Esophagus squamous epithelium (tissue), 5 donors: ENCODE data around the gene GFOD2. TPM values are rescaled to one million over a fixed set of nuclear protein-coding genes. Genes with fewer than 3 reads are reported as not detected.
A peak's percentile ranks its signal among the peaks of the same experiment; 100 is the strongest.

ENCODE experiments used
- DNase-seq: peaks from one replicate; lab custom pipeline; 2025; lab: John Stamatoyannopoulos, UW
- H3K27ac ChIP-seq, 4 donors: fragments of 200-600 bp; sonication (generic); one replicate each; pipeline ENCODE4 v1.5.1; 2016 to 2019; ENCODE audit warnings: mild to moderate bottlenecking in 1 of 4
- H3K27me3 ChIP-seq, 4 donors: fragments of 200-600 bp; sonication (generic); 1 replicate in 3 of 4; 2 replicates in 1 of 4; pipeline versions ENCODE4 v1.5.1 to v1.6.0; 2017 to 2021; ENCODE audit warnings: antibody characterized with exemption in 1 of 4
- H3K36me3 ChIP-seq, 3 donors: fragments of 200-600 bp; sonication (generic); one replicate each; pipeline ENCODE4 v1.5.1; 2016 to 2019
- H3K4me1 ChIP-seq, 3 donors: fragments of 200-600 bp; sonication (generic); one replicate each; pipeline ENCODE4 v1.5.1; 2017 to 2019
- H3K4me3 ChIP-seq, 4 donors: fragments of 200-600 bp; sonication (generic); 1 replicate in 3 of 4; 2 replicates in 1 of 4; pipeline ENCODE4 v1.5.1; 2016 to 2019; ENCODE audit warnings: mild to moderate bottlenecking in 2 of 4, moderate library complexity in 1 of 4
- H3K9me3 ChIP-seq, 3 donors: fragments of 200-600 bp; sonication (generic); one replicate each; pipeline ENCODE4 v1.5.1; 2016 to 2019
- POLR2A ChIP-seq, 4 donors: fragments of 450-650 bp; IDR thresholded peaks; one replicate each; pipeline ENCODE4 v1.6.1; 2017; ENCODE audit warnings: antibody characterized with exemption in 4 of 4, mild to moderate bottlenecking in 4 of 4, moderate library complexity in 3 of 4
- WGBS, 2 donors: methylation state at CpG; one replicate each; pipeline ENCODE4 v1.1.5; 2018; 5-methylcytosine and 5-hydroxymethylcytosine counted together
- intact Hi-C: fragments of 100-400 bp; cut with DNase I; formaldehyde crosslinking; loops from one replicate; pipeline ENCODE4 v1.15.0; 2022
- total RNA-seq, 4 donors: library from RNA; depleted of rRNA; stranded (reverse); fragments of >200 nt; gene quantifications; one replicate each; pipeline ENCODE4 v1.1.0, GENCODE V29; 2016
- TF ChIP-seq, protein P1 (sequence below), 6 experiments: fragments of 450-650 bp in 4 of 6; fragments of 200-600 bp in 2 of 6; sonication (generic) in 2 of 6; IDR thresholded peaks; one replicate each; pipeline ENCODE4 v1.5.1; 2016 to 2019; ENCODE audit warnings: antibody characterized with exemption in 6 of 6, mild to moderate bottlenecking in 4 of 6, moderate library complexity in 4 of 6
- donor health status: DM: yes; HTN: yes; CAD: no.

Gene GFOD2
- total RNA-seq, 4 donors from 2014 or later: 26.1 to 63.3 (median 37.3) TPM

DNA sequence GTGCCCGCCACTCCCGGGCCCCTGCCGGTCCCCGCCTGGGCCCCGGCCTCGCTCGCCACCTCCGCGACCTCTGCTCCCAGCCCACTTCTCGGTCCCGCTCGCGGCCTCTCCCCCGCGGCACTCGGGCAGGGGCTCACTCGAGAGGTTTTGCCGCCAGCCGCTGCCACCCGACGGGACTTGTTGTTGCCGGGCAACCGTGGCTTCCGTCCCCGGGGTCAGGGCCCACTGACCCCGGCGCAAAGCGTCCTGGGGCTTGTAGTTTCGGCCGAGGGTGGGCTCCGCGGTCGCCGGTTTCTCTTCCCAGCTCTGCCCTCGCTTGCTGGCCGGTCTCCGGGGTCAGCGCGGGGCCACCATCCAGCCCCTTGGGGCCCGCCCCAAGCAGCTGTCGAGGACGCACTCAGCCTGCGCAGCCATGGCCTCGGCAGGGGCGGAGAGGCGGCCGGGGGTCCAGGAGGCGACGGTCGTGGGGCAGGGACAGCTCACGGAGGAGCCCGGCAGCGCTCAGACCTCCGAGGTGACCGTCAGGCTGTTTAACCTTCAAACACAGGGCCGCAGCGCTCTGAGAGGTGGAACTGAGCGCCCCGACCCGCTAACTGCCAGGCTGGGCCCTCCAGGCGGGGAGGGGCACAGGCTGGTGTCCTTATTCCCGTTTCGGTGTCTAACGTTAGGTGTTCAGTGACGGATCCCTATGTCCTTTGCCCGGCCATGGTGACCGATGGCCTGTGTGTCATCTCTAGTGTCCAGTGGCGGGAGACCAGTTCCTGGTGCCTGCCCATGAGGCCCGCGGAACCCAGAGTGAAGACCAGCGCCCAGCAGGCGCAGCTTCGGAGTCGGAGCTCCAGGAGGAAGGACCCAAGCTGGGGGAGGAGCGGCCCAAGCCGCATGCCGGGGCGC lies 52.3 kb downstream of the GFOD2 start, which contains the start of the genes C16orf86 and ENKD1:
Gene C16orf86 (plus strand): TSS at position 256 of the 894 bp plus-strand sequence. CDS start 157 bp downstream, at position 413.
Gene ENKD1 (minus strand): TSS at position 192 of the 894 bp plus-strand sequence. CDS start 308 bp downstream, outside the sequence.
- H3K4me1 ChIP-seq: peaks cover 16 to 40% (median 21%) of the 10 kb centered on the region in 3 donors
- 0% methylated on average over 17 of the region's 78 CpGs; no CpG with 5 or more reads in 1 of the 2 donors for WGBS, 2 donors
- no peak for DNase-seq
- peak within 1 kb of the TSS; percentile 66 to 94 (median 86) for H3K27ac ChIP-seq
- H3K27me3 ChIP-seq: no peaks in the 10 kb centered on the region
- H3K4me3 ChIP-seq: peak within 1 kb of the TSS; percentile 58 to 81 (median 72)
- no peaks in the 10 kb centered on the region for H3K9me3 ChIP-seq
- H3K36me3 ChIP-seq: peaks cover 0 to 19% (median 0%) of the 10 kb centered on the region in 3 donors
- intact Hi-C loops: loop anchor here (10.0 kb wide), 1 partner anchor 102 kb away; the partner anchor contains the start of gene CTCF
- peak in 1 of 4 donors; percentile 31 for TF ChIP-seq POLR2A (IDR thresholded peaks at IDR 0.05)
- TF ChIP-seq, protein P1, sequence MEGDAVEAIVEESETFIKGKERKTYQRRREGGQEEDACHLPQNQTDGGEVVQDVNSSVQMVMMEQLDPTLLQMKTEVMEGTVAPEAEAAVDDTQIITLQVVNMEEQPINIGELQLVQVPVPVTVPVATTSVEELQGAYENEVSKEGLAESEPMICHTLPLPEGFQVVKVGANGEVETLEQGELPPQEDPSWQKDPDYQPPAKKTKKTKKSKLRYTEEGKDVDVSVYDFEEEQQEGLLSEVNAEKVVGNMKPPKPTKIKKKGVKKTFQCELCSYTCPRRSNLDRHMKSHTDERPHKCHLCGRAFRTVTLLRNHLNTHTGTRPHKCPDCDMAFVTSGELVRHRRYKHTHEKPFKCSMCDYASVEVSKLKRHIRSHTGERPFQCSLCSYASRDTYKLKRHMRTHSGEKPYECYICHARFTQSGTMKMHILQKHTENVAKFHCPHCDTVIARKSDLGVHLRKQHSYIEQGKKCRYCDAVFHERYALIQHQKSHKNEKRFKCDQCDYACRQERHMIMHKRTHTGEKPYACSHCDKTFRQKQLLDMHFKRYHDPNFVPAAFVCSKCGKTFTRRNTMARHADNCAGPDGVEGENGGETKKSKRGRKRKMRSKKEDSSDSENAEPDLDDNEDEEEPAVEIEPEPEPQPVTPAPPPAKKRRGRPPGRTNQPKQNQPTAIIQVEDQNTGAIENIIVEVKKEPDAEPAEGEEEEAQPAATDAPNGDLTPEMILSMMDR (IDR thresholded peaks at IDR 0.05): no peak

DNA sequence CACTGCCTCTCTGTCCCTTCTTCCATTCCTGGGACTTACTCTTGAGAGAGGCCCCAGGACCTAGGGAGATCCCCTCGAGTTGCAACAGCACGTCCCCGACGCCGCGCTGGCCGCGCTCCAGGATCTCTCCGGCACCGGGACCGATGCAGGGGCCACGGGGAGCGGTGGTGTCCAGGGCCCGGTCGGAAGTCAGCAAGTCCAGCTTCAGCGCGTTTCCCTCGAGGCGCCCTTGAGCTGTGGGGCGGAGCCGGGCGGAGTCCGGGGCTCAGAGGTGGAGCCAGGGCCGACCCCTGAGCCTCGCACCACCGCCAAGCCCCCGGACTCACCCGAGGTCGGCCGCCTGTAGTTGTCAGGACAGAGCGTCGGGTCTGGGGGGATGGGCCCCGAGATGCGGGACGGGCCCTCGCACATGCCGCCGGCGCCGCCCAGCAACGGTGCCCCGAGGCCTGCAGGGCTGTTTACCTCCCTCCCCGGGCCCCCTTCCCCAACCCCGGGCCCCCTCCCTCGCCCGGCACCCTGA lies 53.0 kb downstream of the GFOD2 start:
- Histone ChIP-seq H3K27ac (peak overlapping the region; percentile 66 to 94 (median 86)), H3K9me3 (no peaks in the 10 kb centered on the region), H3K27me3 (no peaks in the 10 kb centered on the region), H3K4me3 (peak overlapping the region; percentile 58 to 81 (median 72)), H3K36me3 (peaks cover 0 to 19% (median 0%) of the 10 kb centered on the region in 3 donors), H3K4me1 (peaks cover 20 to 44% (median 27%) of the 10 kb centered on the region in 3 donors)
- 0 to 1% methylated on average over 1 to 10 of the region's 46 CpGs for WGBS, 2 donors
- TF ChIP-seq, protein P1 (IDR thresholded peaks at IDR 0.05): no peak
- TF ChIP-seq POLR2A (IDR thresholded peaks at IDR 0.05): no peak
- no peak for DNase-seq
- intact Hi-C loops: loop anchor here (10.0 kb wide), 1 partner anchor 101 kb away; the partner anchor contains the start of gene CTCF

DNA sequence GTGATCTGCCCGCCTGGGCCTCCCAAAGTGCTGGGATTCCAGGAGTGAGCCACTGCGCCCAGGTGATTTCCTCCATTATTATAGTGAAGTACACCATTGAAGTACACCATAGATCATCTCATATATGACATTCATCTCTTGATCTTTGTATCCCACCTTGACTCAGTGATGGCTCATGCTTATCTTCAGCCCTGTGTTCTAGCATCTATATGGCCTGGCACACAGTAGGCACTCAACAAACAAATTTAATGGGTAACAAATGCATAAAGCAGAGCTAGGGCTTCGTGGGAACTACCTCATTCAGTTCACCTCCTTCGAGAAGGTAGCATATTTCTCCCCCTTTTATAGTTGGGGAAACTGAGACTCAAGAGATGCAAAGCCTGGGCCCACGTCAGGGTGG lies 53.5 kb downstream of the GFOD2 start:
- peak overlapping the region; percentile 58 to 81 (median 72) for H3K4me3 ChIP-seq
- intact Hi-C loops: loop anchor here (10.0 kb wide), 1 partner anchor 101 kb away; the partner anchor contains the start of gene CTCF
- H3K27me3 ChIP-seq: no peaks in the 10 kb centered on the region

DNA sequence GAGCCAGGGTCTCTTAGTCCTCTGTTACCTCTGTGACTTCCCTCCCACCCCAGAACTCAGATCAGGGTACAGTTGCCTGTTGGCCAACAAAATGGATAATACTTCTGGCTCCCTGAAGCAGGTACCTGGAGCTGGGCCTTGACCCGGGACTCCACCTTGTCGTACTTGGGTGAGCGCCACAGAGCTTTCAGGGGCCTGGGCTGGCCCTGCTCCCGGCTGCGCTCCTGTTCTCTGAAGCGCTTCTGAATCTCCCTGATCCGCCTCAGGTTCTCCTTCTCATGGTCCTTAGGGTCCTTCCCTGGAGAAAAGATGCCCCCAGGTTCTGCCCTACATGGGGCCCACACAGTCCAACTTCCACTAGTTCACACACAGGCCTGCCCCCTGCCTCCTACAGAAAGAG lies 54.2 kb downstream of the GFOD2 start:
- Histone ChIP-seq H3K36me3 (peaks cover 0 to 19% (median 0%) of the 10 kb centered on the region in 3 donors), H3K27me3 (no peaks in the 10 kb centered on the region), H3K9me3 (no peaks in the 10 kb centered on the region), H3K4me1 (peaks cover 24 to 49% (median 28%) of the 10 kb centered on the region in 3 donors), H3K4me3 (no peak overlapping the region), H3K27ac (no peak overlapping the region)
- no peak for TF ChIP-seq POLR2A (IDR thresholded peaks at IDR 0.05)
- TF ChIP-seq, protein P1 (IDR thresholded peaks at IDR 0.05): no peak
- intact Hi-C loops: loop anchor here (10.0 kb wide), 1 partner anchor 100 kb away; the partner anchor contains the start of gene CTCF
- DNase-seq: no peak
- 98 to 100% methylated on average over 1 to 7 of the region's 7 CpGs for WGBS, 2 donors

More for the DNA sequence above, 53.5 kb downstream of the GFOD2 start:
- Histone ChIP-seq H3K9me3 (no peaks in the 10 kb centered on the region), H3K27ac (peak overlapping the region in 1 of 4 donors; percentile 94), H3K36me3 (peaks cover 0 to 19% (median 0%) of the 10 kb centered on the region in 3 donors), H3K4me1 (peaks cover 23 to 47% (median 28%) of the 10 kb centered on the region in 3 donors)
- WGBS, 2 donors: 73% methylated on average over 5 of the region's 5 CpGs
- no peak for DNase-seq
- TF ChIP-seq, protein P1 (IDR thresholded peaks at IDR 0.05): no peak
- TF ChIP-seq POLR2A (IDR thresholded peaks at IDR 0.05): no peak
